PFSK-1 (cell line): ENCODE results near the gene PPFIBP1.

Experiments
- REST ChIP-seq, 2 experiments: IDR thresholded peaks; 2 replicates each; pipeline versions ENCODE4 v1.6.1 to v1.8.0; 2011 to 2012; ENCODE audit warnings: low read depth in 2 of 2, low read length in 2 of 2, control low read depth in 1 of 2, inconsistent platforms in 1 of 2, mild to moderate bottlenecking in 1 of 2, moderate library complexity in 1 of 2; ENCODE audit not compliant: insufficient read depth in 1 of 2
- TAF1 ChIP-seq: IDR thresholded peaks from 2 replicates; pipeline ENCODE4 v1.6.1; 2012; ENCODE audit warnings: low read length, control low read depth, borderline replicate concordance; ENCODE audit not compliant: insufficient read depth

DNA sequence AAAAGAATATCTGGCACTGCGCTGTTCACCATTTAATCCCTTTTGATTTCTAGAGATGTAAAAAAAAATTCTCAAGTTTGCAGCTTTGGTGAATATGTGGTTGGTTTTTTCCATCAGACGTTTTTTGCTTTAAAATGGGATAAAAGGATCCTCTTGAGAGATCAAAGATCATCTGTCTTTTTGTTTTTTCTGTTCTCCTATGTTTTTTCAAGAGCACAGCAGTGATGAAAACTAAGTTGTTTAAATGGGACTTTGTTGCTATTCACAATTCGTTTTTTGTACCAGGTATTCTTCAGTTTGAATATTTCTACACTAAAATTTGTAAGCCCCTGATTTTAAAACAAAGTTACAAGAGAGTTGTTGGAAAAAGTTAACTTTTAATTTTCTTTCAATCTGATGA, 142.5 kb downstream of the PPFIBP1 start:
- TF ChIP-seq TAF1, result no peak
- TF ChIP-seq REST (IDR thresholded peaks at IDR 0.05; ENCODE audit: insufficient read depth in 1 of 2, low read depth in 2 of 2, low read length in 2 of 2), result no peak
